SK-N-SH treated with all-trans-retinoic acid at 6 μM for 48 hours (cell line): ENCODE results near the gene PLCH2.
"Not testable (repeated sequence)": the region's sequence is repeated elsewhere in the genome, so short reads cannot be mapped to it uniquely, and the experiment has no call there.

ENCODE experiments used
- ATAC-seq: fragments of 200-7000 bp; cut with Tn5 transposase; 3 replicates; pipeline ENCODE4 v1.9.1; 2020; ENCODE audit warnings: mild to moderate bottlenecking, moderate library complexity
- ARNTL ChIP-seq: fragments of 450-650 bp; formaldehyde crosslinking; IDR thresholded peaks from 2 replicates; pipeline ENCODE4 v1.5.0; 2020; ENCODE audit warnings: low read depth, mild to moderate bottlenecking, moderate library complexity, borderline replicate concordance
- BACH2 ChIP-seq: fragments of 250-450 bp; sonication (Bioruptor Pico); IDR thresholded peaks from 2 replicates; pipeline ENCODE4 v1.9.0; 2021; ENCODE audit warnings: mild to moderate bottlenecking, borderline replicate concordance
- CREB5 ChIP-seq: fragments of 250-450 bp; sonication (Bioruptor Pico); IDR thresholded peaks from 2 replicates; pipeline ENCODE4 v1.5.1; 2020; ENCODE audit warnings: low read depth, mild to moderate bottlenecking, moderate library complexity
- CSDC2 ChIP-seq: fragments of 250-450 bp; sonication (Bioruptor Pico); IDR thresholded peaks from 2 replicates; pipeline ENCODE4 v1.5.0; 2020; ENCODE audit warnings: mild to moderate bottlenecking, moderate library complexity
- CSRNP3 ChIP-seq: fragments of 250-450 bp; sonication (Bioruptor Pico); IDR thresholded peaks from 2 replicates; pipeline ENCODE4 v1.5.1; 2021; ENCODE audit warnings: mild to moderate bottlenecking, moderate library complexity
- ESRRG ChIP-seq: fragments of 250-450 bp; sonication (Bioruptor Pico); IDR thresholded peaks from 2 replicates; pipeline ENCODE4 v1.6.1; 2021; ENCODE audit warnings: mild to moderate bottlenecking
- GLIS3 ChIP-seq: fragments of 250-450 bp; sonication (Bioruptor Pico); IDR thresholded peaks from 2 replicates; pipeline ENCODE4 v1.5.0; 2020; ENCODE audit warnings: mild to moderate bottlenecking, moderate library complexity
- ISL1 ChIP-seq: fragments of 250-450 bp; sonication (Bioruptor Pico); IDR thresholded peaks from 2 replicates; pipeline ENCODE4 v2.1.2; 2022; ENCODE audit warnings: mild to moderate bottlenecking, moderate library complexity
- PATZ1 ChIP-seq: fragments of 250-450 bp; sonication (Bioruptor Pico); IDR thresholded peaks from 2 replicates; pipeline ENCODE4 v1.8.0; 2020; ENCODE audit warnings: mild to moderate bottlenecking, moderate library complexity, borderline replicate concordance
- POU6F1 ChIP-seq: fragments of 250-450 bp; sonication (Bioruptor Pico); IDR thresholded peaks from 2 replicates; pipeline ENCODE4 v1.8.0; 2021; ENCODE audit warnings: low read depth, mild to moderate bottlenecking, moderate library complexity, borderline replicate concordance
- PPARA ChIP-seq: fragments of 250-450 bp; sonication (Bioruptor Pico); IDR thresholded peaks from 2 replicates; pipeline ENCODE4 v1.5.0; 2020; ENCODE audit warnings: mild to moderate bottlenecking, borderline replicate concordance
- RARB ChIP-seq: fragments of 250-450 bp; sonication (Bioruptor Pico); IDR thresholded peaks from 2 replicates; pipeline ENCODE4 v1.8.0; 2021; ENCODE audit warnings: mild to moderate bottlenecking, moderate library complexity
- SNAI2 ChIP-seq: fragments of 250-450 bp; sonication (Bioruptor Pico); IDR thresholded peaks from 2 replicates; pipeline ENCODE4 v1.5.0; 2020; ENCODE audit warnings: mild to moderate bottlenecking, moderate library complexity
- TCF4 ChIP-seq: fragments of 250-450 bp; sonication (Bioruptor Pico); IDR thresholded peaks from 2 replicates; pipeline ENCODE4 v1.8.0; 2021; ENCODE audit warnings: mild to moderate bottlenecking, moderate library complexity, borderline replicate concordance
- TOX ChIP-seq: fragments of 250-450 bp; sonication (Bioruptor Pico); IDR thresholded peaks from 2 replicates; pipeline ENCODE4 v1.8.0; 2021; ENCODE audit warnings: mild to moderate bottlenecking, moderate library complexity, borderline replicate concordance
- TSHZ2 ChIP-seq: fragments of 250-450 bp; sonication (Bioruptor Pico); IDR thresholded peaks from 2 replicates; pipeline ENCODE4 v1.5.0; 2020; ENCODE audit warnings: mild to moderate bottlenecking, moderate library complexity
- ZC3H10 ChIP-seq: fragments of 250-450 bp; sonication (Bioruptor Pico); IDR thresholded peaks from 2 replicates; pipeline ENCODE4 v1.5.1; 2021; ENCODE audit warnings: mild to moderate bottlenecking, moderate library complexity
- ZFP3 ChIP-seq: fragments of 250-450 bp; sonication (Bioruptor Pico); IDR thresholded peaks from 2 replicates; pipeline ENCODE4 v1.5.0; 2020; ENCODE audit warnings: mild to moderate bottlenecking, moderate library complexity
- ZNF565 ChIP-seq: fragments of 450-650 bp; formaldehyde crosslinking; conservative IDR thresholded peaks from 2 replicates; pipeline ENCODE4 v1.5.0; 2020; ENCODE audit warnings: low read depth, mild to moderate bottlenecking, moderate library complexity
- ZNF70 ChIP-seq: fragments of 450-650 bp; formaldehyde crosslinking; IDR thresholded peaks from 2 replicates; pipeline ENCODE4 v1.5.0; 2020; ENCODE audit warnings: mild to moderate bottlenecking, moderate library complexity
- ZNF8 ChIP-seq: fragments of 450-650 bp; formaldehyde crosslinking; IDR thresholded peaks from 2 replicates; pipeline ENCODE4 v1.5.0; 2020; ENCODE audit warnings: mild to moderate bottlenecking, moderate library complexity

PLCH2 gene

GRCh38 chr1:2455757-2456156 lies 20.3 kb upstream of the PLCH2 start:
- ATAC-seq: no peak
- TF ChIP-seq CSDC2 (CRISPR knock-in tag) (no peak), POU6F1 (CRISPR knock-in tag) (no peak), CREB5 (CRISPR knock-in tag) (no peak), ZNF70 (CRISPR knock-in tag) (no peak), CSRNP3 (CRISPR knock-in tag) (no peak), RARB (CRISPR knock-in tag) (no peak), SNAI2 (no peak), TOX (CRISPR knock-in tag) (no peak)

GRCh38 chr1:2457444-2457843 lies 18.6 kb upstream of the PLCH2 start:
- ATAC-seq: no peak

GRCh38 chr1:2458687-2459086 lies 17.4 kb upstream of the PLCH2 start:
- no peak for ATAC-seq
- TF ChIP-seq ZNF8: no peak
- TF ChIP-seq POU6F1 (CRISPR knock-in tag): no peak
- TF ChIP-seq TSHZ2 (CRISPR knock-in tag): no peak
- no peak for TF ChIP-seq BACH2
- TF ChIP-seq ESRRG (CRISPR knock-in tag): no peak
- no peak for TF ChIP-seq TCF4 (CRISPR knock-in tag)
- no peak for TF ChIP-seq ZC3H10
- TF ChIP-seq CSDC2 (CRISPR knock-in tag): no peak
- no peak for TF ChIP-seq ZNF70 (CRISPR knock-in tag)
- no peak for TF ChIP-seq PATZ1 (CRISPR knock-in tag)
- no peak for TF ChIP-seq ZFP3
- no peak for TF ChIP-seq CSRNP3 (CRISPR knock-in tag)
- TF ChIP-seq ZNF565 (CRISPR knock-in tag): no peak
- TF ChIP-seq RARB (CRISPR knock-in tag): no peak
- no peak for TF ChIP-seq ISL1 (CRISPR knock-in tag)
- no peak for TF ChIP-seq TOX (CRISPR knock-in tag)
- TF ChIP-seq SNAI2: no peak
- TF ChIP-seq ARNTL (CRISPR knock-in tag): no peak
- no peak for TF ChIP-seq GLIS3 (CRISPR knock-in tag)

More at GRCh38 chr1:2457444-2457843, 18.6 kb upstream of the PLCH2 start:
- TF ChIP-seq PPARA (CRISPR knock-in tag): no peak
- no peak for TF ChIP-seq RARB (CRISPR knock-in tag)
- no peak for TF ChIP-seq PATZ1 (CRISPR knock-in tag)
- TF ChIP-seq ZNF8: no peak

- ATAC-seq: not testable (repeated sequence)
Measured at GRCh38 chr1:2459102-2459753, 16.9 kb upstream of the PLCH2 start.
